IMR-90 (cell line): ENCODE data around the gene C10orf105. TPM values are rescaled to one million over a fixed set of nuclear protein-coding genes. Genes with fewer than 3 reads are reported as not detected.

Source experiments
- ATAC-seq: fragments of 200-7000 bp; cut with Tn5 transposase; 2 replicates; pipeline ENCODE4 v1.9.1; 2020; ENCODE audit warnings: low read depth, mild to moderate bottlenecking, moderate library complexity
- BruUV-seq: library from RNA; stranded (reverse); fragments of 400-500 nt; replicated peaks from 2 replicates; lab custom pipeline; 2021; lab: Mats Ljungman, UMichigan
- CTCF ChIA-PET: fragments of 300-600 bp; formaldehyde crosslinking; extraction: SDS; loops from one replicate; lab custom pipeline; 2021; ENCODE audit warnings: antibody characterized with exemption; lab: Yijun Ruan, JAX
- POLR2A ChIA-PET: fragments of 300-600 bp; sonication (Branson Sonifier 250); formaldehyde crosslinking; loops from one replicate; lab custom pipeline; 2022; ENCODE audit warnings: antibody characterized with exemption; ENCODE audit not compliant: unreplicated experiment; lab: Charles Lee
- DNase-seq: peaks from one replicate; pipeline ENCODE4 v3.0.0; 2013
- H2AFZ ChIP-seq: replicated peaks from 2 replicates; pipeline ENCODE3; 2013; ENCODE audit warnings: low read length, mild to moderate bottlenecking; ENCODE audit not compliant: poor library complexity
- H2AK5ac ChIP-seq: 2 replicates; pipeline ENCODE4 v1.6.1; 2013; ENCODE audit warnings: low read depth, low read length, inconsistent platforms
- H2AK9ac ChIP-seq: replicated peaks from 2 replicates; pipeline ENCODE3; 2013; ENCODE audit warnings: mild to moderate bottlenecking, low read depth, low read length, moderate library complexity; ENCODE audit not compliant: poor library complexity
- H2BK120ac ChIP-seq: 2 replicates; pipeline ENCODE4 v1.6.1; 2013; ENCODE audit warnings: low read depth, low read length, inconsistent platforms
- H2BK15ac ChIP-seq: 3 replicates; pipeline ENCODE4 v1.6.1; 2013; ENCODE audit warnings: low read depth, low read length, inconsistent platforms
- H2BK20ac ChIP-seq: 2 replicates; pipeline ENCODE4 v1.6.1; 2013; ENCODE audit warnings: low read depth, mild to moderate bottlenecking, inconsistent platforms, low read length, moderate library complexity
- H2BK5ac ChIP-seq: 2 replicates; pipeline ENCODE4 v1.6.1; 2013; ENCODE audit warnings: mild to moderate bottlenecking, low read depth, low read length, inconsistent platforms; ENCODE audit not compliant: poor library complexity, severe bottlenecking
- H3K14ac ChIP-seq: replicated peaks from 2 replicates; pipeline ENCODE4 v1.6.1; 2013; ENCODE audit warnings: low read depth, low read length, inconsistent platforms
- H3K18ac ChIP-seq: 2 replicates; pipeline ENCODE4 v1.6.1; 2013; ENCODE audit warnings: low read depth, low read length, control low read depth
- H3K23ac ChIP-seq: 2 replicates; pipeline ENCODE4 v1.6.1; 2013; ENCODE audit warnings: low read depth, low read length, inconsistent platforms
- H3K27ac ChIP-seq: 2 replicates; pipeline ENCODE4 v1.5.1; 2013; ENCODE audit warnings: mild to moderate bottlenecking, control low read depth, low read length; ENCODE audit not compliant: insufficient read depth
- H3K27me3 ChIP-seq: 2 replicates; pipeline ENCODE4 v1.6.1; 2013; ENCODE audit warnings: low read length; ENCODE audit not compliant: control insufficient read depth, insufficient read depth
- H3K36me3 ChIP-seq: 2 replicates; pipeline ENCODE4 v1.6.1; 2013; ENCODE audit warnings: low read length, mixed read lengths; ENCODE audit not compliant: control insufficient read depth, insufficient read depth
- H3K4ac ChIP-seq: 2 replicates; pipeline ENCODE4 v1.6.1; 2013; ENCODE audit warnings: low read depth, low read length, inconsistent platforms
- H3K4me1 ChIP-seq: 2 replicates; pipeline ENCODE4 v1.6.1; 2013; ENCODE audit warnings: low read length, mixed read lengths; ENCODE audit not compliant: control insufficient read depth, insufficient read depth
- H3K4me2 ChIP-seq: 2 replicates; pipeline ENCODE4 v1.6.1; 2013; ENCODE audit warnings: low read depth, mild to moderate bottlenecking, control low read depth, low read length, moderate library complexity
- H3K4me3 ChIP-seq: 2 replicates; pipeline ENCODE4 v1.5.1; 2013; ENCODE audit warnings: low read depth, mild to moderate bottlenecking, control low read depth, low read length, moderate library complexity; ENCODE audit not compliant: insufficient read depth
- H3K56ac ChIP-seq: 2 replicates; pipeline ENCODE4 v1.6.1; 2013; ENCODE audit warnings: low read length, inconsistent platforms; ENCODE audit not compliant: insufficient read depth; ENCODE audit errors: extremely low read depth
- H3K79me1 ChIP-seq, 2 experiments: 2 replicates each; pipeline ENCODE4 v1.6.1; 2013; ENCODE audit warnings: low read length in 2 of 2, inconsistent platforms in 1 of 2, low read depth in 1 of 2
- H3K9ac ChIP-seq: 2 replicates; pipeline ENCODE4 v1.6.1; 2013; ENCODE audit warnings: low read depth, low read length, control low read depth
- H3K9me1 ChIP-seq: 2 replicates; pipeline ENCODE4 v1.6.1; 2013; ENCODE audit warnings: low read length, inconsistent platforms; ENCODE audit not compliant: insufficient read depth
- H3K9me3 ChIP-seq: 2 replicates; pipeline ENCODE4 v1.6.1; 2013; ENCODE audit warnings: low read length; ENCODE audit not compliant: control insufficient read depth, insufficient read depth
- H4K20me1 ChIP-seq: 2 replicates; pipeline ENCODE4 v1.6.1; 2013; ENCODE audit warnings: low read length, inconsistent platforms; ENCODE audit not compliant: insufficient read depth
- H4K5ac ChIP-seq: 2 replicates; pipeline ENCODE4 v1.6.1; 2013; ENCODE audit warnings: mild to moderate bottlenecking, low read depth, low read length, control low read depth
- H4K8ac ChIP-seq, 2 experiments: 2 replicates each; pipeline ENCODE4 v1.6.1; 2013; ENCODE audit warnings: low read depth in 2 of 2, low read length in 2 of 2, control low read depth in 1 of 2, inconsistent platforms in 1 of 2
- H4K91ac ChIP-seq: 2 replicates; pipeline ENCODE4 v1.6.1; 2013; ENCODE audit warnings: low read depth, low read length, inconsistent platforms; ENCODE audit not compliant: insufficient read depth
- MAZ ChIP-seq: IDR thresholded peaks from 2 replicates; pipeline ENCODE4 v1.6.1; 2012; ENCODE audit warnings: low read depth, mild to moderate bottlenecking, low read length, improper control_type of control experiment, moderate library complexity, borderline replicate concordance
- NFE2L2 ChIP-seq: fragments of 150-350 bp; IDR thresholded peaks from 2 replicates; pipeline ENCODE4 v1.6.1; 2016; ENCODE audit warnings: low read depth, mild to moderate bottlenecking, low read length
- RAD21 ChIP-seq: IDR thresholded peaks from 2 replicates; pipeline ENCODE4 v1.6.1; 2012; ENCODE audit warnings: low read length, improper control_type of control experiment
- WGBS, 2 experiments: methylation state at CpG; one replicate each; pipeline versions ENCODE4 v1.1.5 to v1.1.7; 2013; ENCODE audit warnings: missing lambda C conversion rate in 2 of 2; ENCODE audit not compliant: insufficient read length in 1 of 2; ENCODE audit errors: extremely low coverage in 2 of 2; 5-methylcytosine and 5-hydroxymethylcytosine counted together
- dilution Hi-C: fragments of 300-500 bp; cut with HindIII; formaldehyde crosslinking; loops from one replicate; pipeline ENCODE4 v1.14.3; 2018; ENCODE audit warnings: low sequenced_read_pairs; ENCODE audit not compliant: unreplicated experiment
- in situ Hi-C: fragments of 300-500 bp; cut with MboI; formaldehyde crosslinking; loops from 3 replicates; pipeline ENCODE4 v1.14.3; 2019; ENCODE audit warnings: low sequenced_read_pairs, inconsistent platforms, mixed read lengths
- intact Hi-C: fragments of 100-400 bp; cut with micrococcal nuclease; formaldehyde crosslinking; loops from 2 replicates; pipeline ENCODE4 v1.10.0; 2022
- polyA plus RNA-seq, 3 experiments: library from polyadenylated mRNA; depleted of rRNA; stranded (reverse); fragments of >200 nt; gene quantifications; 2 replicates each; pipeline ENCODE4 v1.2.3, GENCODE V29; 2012; ENCODE audit warnings: low replicate concordance in 1 of 3
- total RNA-seq: library from RNA; depleted of rRNA; stranded (reverse); fragments of >200 nt; gene quantifications from 2 replicates; pipeline ENCODE4 v1.2.3, GENCODE V29; 2012

The C10orf105 gene
- total and polyA plus RNA-seq, 2 of the 4 experiments (the other 2 are of a cell fraction), result under 0.01 TPM; not detected in 1

- Histone ChIP-seq H3K9ac (no peak overlapping the region), H2BK5ac (no peak overlapping the region), H3K27me3 (peaks cover 13% of the 10 kb centered on the region), H2AFZ (no peak overlapping the region), H2BK20ac (no peak overlapping the region), H2BK120ac (no peak overlapping the region), H3K4me1 (peaks cover 11% of the 10 kb centered on the region; the same call in 1 of the 2 replicates), H3K9me3 (no peaks in the 10 kb centered on the region; the same call in 1 of the 2 replicates), H3K18ac (no peak overlapping the region), H3K36me3 (no peaks in the 10 kb centered on the region), H2BK15ac (no peak overlapping the region), H3K9me1 (no peaks in the 10 kb centered on the region), H3K23ac (no peak overlapping the region), H3K4me2 (no peak overlapping the region), H4K91ac (no peak overlapping the region), H3K56ac (no peak overlapping the region), H3K4ac (no peak overlapping the region), H3K27ac (no peak overlapping the region), H4K20me1 (no peaks in the 10 kb centered on the region), H2AK5ac (no peak overlapping the region), H3K4me3 (no peak overlapping the region), H3K14ac (no peak overlapping the region), H2AK9ac (no peak overlapping the region), H4K8ac (no peak overlapping the region), H3K79me1 (no peaks in the 10 kb centered on the region), H4K5ac (no peak overlapping the region)
- dilution Hi-C loops (no loop called here), intact Hi-C loops (no loop called here), in situ Hi-C loops (no loop called here)
- DNase-seq (no peak), ATAC-seq (no peak)
- no peak for TF ChIP-seq RAD21
- TF ChIP-seq MAZ, result no peak
- TF ChIP-seq NFE2L2, result no peak
- no CpG with 5 or more reads among the region's 1 CpG for WGBS, 2 experiments
- no TSS peak for BruUV-seq
- ChIA-PET CTCF (no interaction called here), POLR2A (no interaction called here)
Measured at GRCh38 chr10:71722849-71723248, 3.3 kb upstream of the C10orf105 start.
